22Rv1 (cell line): ENCODE results near the gene NEDD4L.

Source experiments
- H3K27ac ChIP-seq: fragments of 450-650 bp; 2 replicates; pipeline ENCODE4 v1.5.1; 2017
- CTCF ChIP-seq: fragments of 450-650 bp; IDR thresholded peaks from 2 replicates; pipeline ENCODE4 v1.5.1; 2017; ENCODE audit warnings: mild to moderate bottlenecking
- ZFX ChIP-seq: fragments of 450-650 bp; IDR thresholded peaks from 2 replicates; pipeline ENCODE4 v1.6.1; 2017; ENCODE audit warnings: antibody characterized with exemption, borderline replicate concordance

Gene NEDD4L

GRCh38 chr18:58112174-58112573 is 68.1 kb downstream of the NEDD4L start:
- TF ChIP-seq CTCF (no peak), ZFX (no peak)
- H3K27ac ChIP-seq: no peak overlapping the region

- H3K27ac ChIP-seq: no peak overlapping the region
- no peak for TF ChIP-seq CTCF
These were observed 69.3 kb downstream of the NEDD4L start for GRCh38 chr18:58113337-58113736.

GRCh38 chr18:58114766-58115165 is 70.7 kb downstream of the NEDD4L start:
- no peak for TF ChIP-seq CTCF
- no peak for TF ChIP-seq ZFX

GRCh38 chr18:58116818-58117217 is 72.8 kb downstream of the NEDD4L start:
- TF ChIP-seq ZFX (no peak), CTCF (no peak)
- H3K27ac ChIP-seq: no peak overlapping the region

More at GRCh38 chr18:58114766-58115165, 70.7 kb downstream of the NEDD4L start:
- H3K27ac ChIP-seq: no peak overlapping the region

- H3K27ac ChIP-seq: no peak overlapping the region
- TF ChIP-seq ZFX: no peak
These were observed 73.9 kb downstream of the NEDD4L start for GRCh38 chr18:58117786-58118403.

- TF ChIP-seq ZFX (no peak), CTCF (no peak)
- no peak overlapping the region for H3K27ac ChIP-seq
These were observed 74.5 kb downstream of the NEDD4L start for GRCh38 chr18:58118536-58118935.

GRCh38 chr18:58119819-58120218 is 75.8 kb downstream of the NEDD4L start:
- no peak for TF ChIP-seq CTCF
- TF ChIP-seq ZFX: no peak
- no peak overlapping the region for H3K27ac ChIP-seq

GRCh38 chr18:58124475-58124874 is 80.4 kb downstream of the NEDD4L start:
- TF ChIP-seq ZFX (no peak), CTCF (no peak)

More at GRCh38 chr18:58124475-58124874, 80.4 kb downstream of the NEDD4L start:
- no peak overlapping the region for H3K27ac ChIP-seq
